Activated CD8-positive, alpha-beta memory T cell treated with anti-CD3 and anti-CD28 coated beads, Interleukin-2, amount 50 U/mL, for 1 hour (primary cell): ENCODE data around the gene NOC4L.
"Not testable (repeated sequence)": the region's sequence is repeated elsewhere in the genome, so short reads cannot be mapped to it uniquely, and the experiment has no call there.

Source experiments
- DNase-seq: peaks from one replicate; pipeline ENCODE4 v3.0.0-alpha.2; 2020; ENCODE audit errors: extremely low read depth

Gene NOC4L

DNA sequence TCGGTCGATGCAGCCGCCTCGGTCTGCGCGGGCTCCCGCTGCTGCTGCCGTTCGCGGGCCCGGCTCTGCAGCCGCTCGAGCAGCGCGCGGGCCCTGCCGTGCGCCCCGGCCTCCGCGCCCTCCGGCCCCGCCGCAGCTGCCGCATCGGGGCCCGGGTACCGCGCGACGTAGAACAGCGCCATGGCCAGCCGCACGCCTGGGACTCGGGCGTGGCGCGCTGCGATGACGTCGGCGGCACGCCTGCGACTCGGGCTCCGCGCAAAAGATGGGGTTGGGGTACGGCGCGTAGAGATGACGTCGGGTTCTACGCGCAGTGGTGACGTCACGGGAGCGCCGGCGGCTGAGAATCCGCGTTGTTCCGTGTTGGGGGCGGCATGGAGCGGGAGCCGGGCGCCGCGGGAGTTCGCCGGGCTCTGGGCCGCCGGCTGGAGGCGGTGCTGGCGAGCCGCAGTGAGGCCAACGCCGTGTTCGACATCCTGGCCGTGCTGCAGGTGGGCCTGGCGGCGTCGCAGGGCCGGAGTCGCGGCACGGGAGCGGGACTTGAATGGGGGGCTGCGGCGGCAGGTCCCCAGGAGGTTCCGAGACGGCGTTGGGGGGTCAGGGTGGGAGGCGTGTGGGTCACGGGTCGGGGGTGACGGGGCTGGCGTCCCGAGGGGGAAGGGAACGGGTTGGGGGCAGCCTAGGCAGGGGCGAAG lies at the start of gene NOC4L, which contains the start of gene DDX51:
TSS of gene NOC4L (plus strand) at position 343 of the 695 bp plus-strand sequence. CDS start at position 375, 32 bp downstream.
TSS of gene DDX51 (minus strand) at position 205 of the 695 bp plus-strand sequence. CDS start at position 182, 23 bp downstream.
- peak; percentile 84 for DNase-seq

DNA sequence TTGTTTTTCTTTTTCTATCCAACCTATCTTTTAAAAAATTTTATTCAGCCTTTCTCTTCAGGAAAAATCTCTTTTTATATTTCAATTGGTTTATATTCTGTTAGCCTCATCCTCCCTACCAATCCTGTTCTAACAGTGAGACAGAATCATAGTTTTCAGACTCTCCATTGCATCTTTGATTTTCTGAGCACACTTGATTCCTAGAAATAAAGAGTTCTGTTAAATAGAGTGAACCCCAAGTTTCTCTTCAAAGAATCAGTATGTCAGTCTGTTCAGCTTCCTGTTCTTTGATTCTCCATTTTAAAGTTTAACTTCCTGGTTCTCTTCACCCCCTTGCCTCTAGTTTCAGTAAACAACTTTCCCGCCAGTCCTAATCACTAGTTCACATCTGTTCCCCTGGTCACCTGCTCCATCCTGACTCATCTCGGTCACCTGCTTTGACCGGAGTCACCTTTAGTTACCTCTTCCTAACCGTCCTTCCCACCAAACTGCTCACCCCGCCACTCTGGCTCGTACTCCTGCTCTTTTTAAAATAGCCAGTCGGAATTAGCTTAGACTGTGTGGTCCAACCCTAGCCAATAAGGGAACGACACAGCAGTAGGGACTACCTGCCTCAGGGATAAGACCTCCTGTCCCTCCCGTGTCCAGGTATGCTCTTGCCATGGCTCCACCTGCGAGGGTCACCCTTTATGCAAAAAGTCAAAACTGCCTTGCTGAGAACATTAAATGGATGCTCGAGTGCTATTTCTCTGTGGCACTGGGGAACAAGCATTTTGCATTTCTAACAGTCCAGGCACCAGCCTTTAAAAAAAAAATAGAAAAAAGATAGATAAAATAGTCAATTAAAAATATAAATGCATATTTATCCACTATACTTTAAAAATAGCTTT lies 48.5 kb upstream of the NOC4L start:
- no peak for DNase-seq

GRCh38 chr12:132099739-132100138 lies 44.5 kb upstream of the NOC4L start:
- DNase-seq: no peak

- DNase-seq: no peak
These were observed 43.8 kb upstream of the NOC4L start for GRCh38 chr12:132100306-132101065.

DNA sequence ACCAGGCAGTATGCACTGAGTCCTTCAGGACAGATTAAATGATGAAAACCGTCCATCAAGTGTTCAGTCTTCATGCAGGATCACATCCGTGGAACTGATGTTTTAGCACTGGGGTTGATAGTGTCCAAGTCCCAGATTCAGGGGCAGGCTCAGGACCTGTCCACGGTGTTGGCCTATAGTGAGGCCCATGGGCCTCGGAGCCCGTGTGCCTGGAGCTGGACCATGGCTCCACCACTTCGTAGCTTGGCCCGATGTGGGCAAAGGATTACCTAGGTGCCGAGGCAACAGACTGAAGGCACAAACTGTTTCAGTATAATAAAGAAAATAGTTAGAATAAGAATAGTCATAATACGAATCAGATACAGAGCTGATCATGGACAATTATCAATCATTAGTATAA lies 42.0 kb upstream of the NOC4L start:
- no peak for DNase-seq

- DNase-seq: not testable (repeated sequence)
These were observed 41.2 kb upstream of the NOC4L start for GRCh38 chr12:132103072-132103471.

- DNase-seq: no peak
These were observed 40.5 kb upstream of the NOC4L start for GRCh38 chr12:132103542-132104308.

DNA sequence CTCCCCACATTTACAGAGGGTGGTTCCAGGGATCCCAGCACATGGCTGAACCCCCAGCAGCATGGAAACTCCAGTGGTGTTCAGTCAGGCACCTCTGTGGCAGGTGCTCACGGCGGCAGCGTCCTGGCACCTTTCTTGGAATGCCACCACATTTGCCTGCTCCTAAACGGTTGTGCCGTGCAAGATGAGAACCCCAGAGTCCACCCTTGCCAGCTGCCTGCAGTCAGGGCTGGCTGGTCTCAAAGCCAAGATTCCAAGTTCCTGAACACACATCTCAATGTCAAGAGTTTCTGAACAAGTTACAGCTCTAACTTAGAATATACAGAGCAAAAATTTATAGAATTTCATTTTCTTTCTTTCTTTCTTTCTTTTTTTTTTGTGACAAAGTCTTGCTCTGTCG lies 38.8 kb upstream of the NOC4L start:
- DNase-seq: no peak

DNA sequence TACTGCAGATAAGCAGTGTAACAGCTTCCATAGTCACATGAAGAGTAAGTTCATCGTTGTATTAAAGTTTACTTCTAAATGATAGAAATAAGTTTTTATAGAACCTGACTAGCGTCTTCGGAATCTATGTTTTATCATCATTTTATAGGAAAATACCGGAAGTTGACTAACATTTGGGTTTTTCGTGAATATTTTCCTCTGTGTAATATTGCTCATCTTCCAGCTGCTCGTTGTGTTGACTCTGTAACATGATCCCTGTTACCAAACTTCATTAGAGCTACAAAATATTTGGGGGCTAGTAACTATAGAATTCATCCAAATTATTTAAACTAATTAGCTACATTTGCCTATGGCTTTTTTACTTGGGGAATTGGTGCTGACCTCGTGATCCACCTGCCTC lies 37.3 kb upstream of the NOC4L start:
- DNase-seq: no peak

GRCh38 chr12:132108211-132108832 lies 35.9 kb upstream of the NOC4L start:
- no peak for DNase-seq

DNA sequence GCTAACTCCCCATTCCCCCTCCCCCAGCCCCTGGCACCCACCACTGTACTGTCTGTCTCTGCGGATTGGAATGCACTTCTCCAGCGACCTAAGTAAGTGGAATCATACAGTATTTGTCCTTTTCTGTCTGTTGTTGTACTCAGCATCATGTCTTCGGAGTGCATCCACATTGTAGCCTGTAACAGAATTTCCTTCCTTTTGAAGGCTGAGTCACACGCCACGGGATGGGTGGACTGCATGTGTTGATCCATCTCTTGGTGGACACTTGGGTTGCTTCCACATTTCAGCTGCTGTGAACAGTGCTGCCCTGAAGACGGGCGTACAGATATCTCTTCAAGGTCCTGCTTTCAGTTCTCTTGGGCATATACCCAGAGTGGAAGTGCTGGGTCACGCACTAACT lies 34.5 kb upstream of the NOC4L start:
- no peak for DNase-seq

GRCh38 chr12:132110677-132111076 lies 33.6 kb upstream of the NOC4L start:
- no peak for DNase-seq

GRCh38 chr12:132111654-132112304 lies 32.5 kb upstream of the NOC4L start:
- no peak for DNase-seq

DNA sequence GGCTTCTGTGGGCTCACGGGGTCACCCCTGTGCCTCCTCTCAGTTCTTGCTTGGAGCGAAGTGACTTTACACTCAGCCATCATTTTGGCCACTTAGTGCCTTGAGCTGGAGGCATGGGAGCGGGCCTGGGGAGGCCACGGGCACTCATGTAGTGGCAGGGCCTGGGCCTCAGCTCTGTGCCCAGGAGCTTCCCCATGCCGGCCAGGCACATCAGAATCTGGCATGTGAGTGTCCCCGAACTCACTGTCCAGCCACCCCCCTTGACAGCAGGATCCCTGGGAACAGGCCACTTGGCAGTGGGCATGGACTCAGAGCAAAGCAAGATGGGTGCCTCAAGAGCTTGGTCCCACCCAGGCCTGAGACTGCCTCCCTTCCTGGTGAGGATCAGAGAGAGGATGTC lies 29.6 kb upstream of the NOC4L start:
- DNase-seq: no peak

DNA sequence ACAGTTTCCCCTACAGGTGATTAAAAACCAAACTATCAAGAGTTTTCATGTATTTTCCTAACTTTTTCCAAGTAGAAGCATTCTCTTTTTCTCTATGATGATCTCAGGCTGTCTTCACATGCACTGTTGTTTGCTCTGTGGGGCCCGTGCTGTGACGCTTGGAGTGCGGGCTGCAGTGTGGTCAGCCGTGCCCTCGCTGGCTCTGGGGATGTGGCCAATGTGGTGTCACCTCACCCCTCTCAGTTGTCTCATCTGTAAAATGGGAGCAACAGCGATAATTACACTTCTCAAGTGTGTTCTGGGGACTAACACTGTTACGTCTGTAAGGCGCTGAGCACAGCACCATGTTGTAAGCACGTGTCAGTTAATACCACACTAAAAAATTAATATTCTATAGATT lies 28.8 kb upstream of the NOC4L start:
- DNase-seq: no peak

- no peak for DNase-seq
These were observed 27.3 kb upstream of the NOC4L start for GRCh38 chr12:132116709-132117557.

DNA sequence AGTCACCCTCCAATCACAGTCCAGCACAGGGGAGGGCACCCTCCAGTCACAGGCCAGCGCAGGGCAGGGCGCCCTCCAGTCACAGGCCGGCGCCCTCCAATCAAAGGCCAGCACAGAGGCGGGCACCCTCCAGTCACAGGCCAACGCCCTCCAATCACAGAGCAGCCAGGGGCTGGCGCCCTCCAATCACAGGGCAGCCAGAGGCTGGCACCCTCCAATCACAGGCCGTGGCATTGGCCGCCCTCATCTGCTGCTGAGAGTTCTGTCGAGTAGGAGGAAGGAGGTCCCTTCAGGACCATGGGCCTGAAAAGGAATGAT lies 26.7 kb upstream of the NOC4L start:
- DNase-seq: no peak

GRCh38 chr12:132118876-132119275 lies 25.4 kb upstream of the NOC4L start:
- DNase-seq: no peak

GRCh38 chr12:132121283-132121682 lies 23.0 kb upstream of the NOC4L start:
- no peak for DNase-seq
